ENCODE measurements around the gene IL17RD.

IL17RD gene

DNA sequence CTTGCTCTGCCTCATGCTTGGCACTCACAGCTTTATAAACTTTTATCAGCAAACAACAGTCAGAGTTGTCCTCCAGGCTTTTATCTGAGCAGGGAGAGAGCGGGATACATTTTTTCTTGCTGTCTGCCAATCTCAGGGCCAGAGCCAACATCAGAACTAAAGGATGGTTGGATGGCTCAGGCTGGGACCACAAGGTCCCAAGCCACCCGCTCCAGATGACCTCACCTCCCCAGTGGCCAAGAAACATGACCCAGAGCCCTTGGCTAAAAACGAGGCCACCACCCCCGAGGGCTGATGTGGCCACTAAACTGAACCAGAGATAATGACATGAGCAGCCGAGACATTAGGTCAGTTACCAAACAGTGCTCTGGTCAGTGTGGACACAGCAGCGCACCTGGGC is 123.5 kb downstream of the IL17RD start:
- CTCF ChIA-PET: interaction anchor here (1.1 kb wide), 1 partner anchor 36 kb away, joined by 4 read pairs; no protein-coding TSS in a partner anchor
- Histone ChIP-seq H3K4me1 (ENCODE audit: control insufficient read depth, insufficient read depth, low read length) (no peaks in the 10 kb centered on the region), H3K36me3 (ENCODE audit: control insufficient read depth in 2 of 2, insufficient read depth in 1 of 2, low read length in 2 of 2) (no peaks in the 10 kb centered on the region), H3K27ac (ENCODE audit: extremely low read depth, low read depth, low read length) (no peak overlapping the region), H3K9me3 (ENCODE audit: control insufficient read depth, insufficient read depth, low read depth, low read length) (no peaks in the 10 kb centered on the region), H3K4me3 (ENCODE audit: low read depth, low read length) (no peak overlapping the region)
- TF ChIP-seq, protein P1, sequence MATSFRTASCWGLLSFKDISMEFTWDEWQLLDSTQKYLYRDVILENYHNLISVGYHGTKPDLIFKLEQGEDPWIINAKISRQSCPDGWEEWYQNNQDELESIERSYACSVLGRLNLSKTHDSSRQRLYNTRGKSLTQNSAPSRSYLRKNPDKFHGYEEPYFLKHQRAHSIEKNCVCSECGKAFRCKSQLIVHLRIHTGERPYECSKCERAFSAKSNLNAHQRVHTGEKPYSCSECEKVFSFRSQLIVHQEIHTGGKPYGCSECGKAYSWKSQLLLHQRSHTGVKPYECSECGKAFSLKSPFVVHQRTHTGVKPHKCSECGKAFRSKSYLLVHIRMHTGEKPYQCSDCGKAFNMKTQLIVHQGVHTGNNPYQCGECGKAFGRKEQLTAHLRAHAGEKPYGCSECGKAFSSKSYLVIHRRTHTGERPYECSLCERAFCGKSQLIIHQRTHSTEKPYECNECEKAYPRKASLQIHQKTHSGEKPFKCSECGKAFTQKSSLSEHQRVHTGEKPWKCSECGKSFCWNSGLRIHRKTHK (tag by site-specific recombination; IDR thresholded peaks at IDR 0.05): no peak
- TF ChIP-seq, protein P2, sequence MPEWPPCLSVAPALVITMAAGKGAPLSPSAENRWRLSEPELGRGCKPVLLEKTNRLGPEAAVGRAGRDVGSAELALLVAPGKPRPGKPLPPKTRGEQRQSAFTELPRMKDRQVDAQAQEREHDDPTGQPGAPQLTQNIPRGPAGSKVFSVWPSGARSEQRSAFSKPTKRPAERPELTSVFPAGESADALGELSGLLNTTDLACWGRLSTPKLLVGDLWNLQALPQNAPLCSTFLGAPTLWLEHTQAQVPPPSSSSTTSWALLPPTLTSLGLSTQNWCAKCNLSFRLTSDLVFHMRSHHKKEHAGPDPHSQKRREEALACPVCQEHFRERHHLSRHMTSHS (tag by site-specific recombination; IDR thresholded peaks at IDR 0.05): no peak
- TF ChIP-seq KLF1 (tag by site-specific recombination; IDR thresholded peaks at IDR 0.05) (no peak), ZFP37 (tag by site-specific recombination; IDR thresholded peaks at IDR 0.05) (no peak), ZNF561 (tag by site-specific recombination; IDR thresholded peaks at IDR 0.05; ENCODE audit: borderline replicate concordance) (no peak), PRDM10 (tag by site-specific recombination; IDR thresholded peaks at IDR 0.05) (no peak), ZNF521 (tag by site-specific recombination; IDR thresholded peaks at IDR 0.05) (no peak), ZNF660 (tag by site-specific recombination; IDR thresholded peaks at IDR 0.05) (no peak), ZNF138 (tag by site-specific recombination; IDR thresholded peaks at IDR 0.05; ENCODE audit: borderline replicate concordance) (no peak), KLF9 (tag by site-specific recombination; IDR thresholded peaks at IDR 0.05; ENCODE audit: low read depth) (no peak)
- TF ChIP-seq, protein P3, sequence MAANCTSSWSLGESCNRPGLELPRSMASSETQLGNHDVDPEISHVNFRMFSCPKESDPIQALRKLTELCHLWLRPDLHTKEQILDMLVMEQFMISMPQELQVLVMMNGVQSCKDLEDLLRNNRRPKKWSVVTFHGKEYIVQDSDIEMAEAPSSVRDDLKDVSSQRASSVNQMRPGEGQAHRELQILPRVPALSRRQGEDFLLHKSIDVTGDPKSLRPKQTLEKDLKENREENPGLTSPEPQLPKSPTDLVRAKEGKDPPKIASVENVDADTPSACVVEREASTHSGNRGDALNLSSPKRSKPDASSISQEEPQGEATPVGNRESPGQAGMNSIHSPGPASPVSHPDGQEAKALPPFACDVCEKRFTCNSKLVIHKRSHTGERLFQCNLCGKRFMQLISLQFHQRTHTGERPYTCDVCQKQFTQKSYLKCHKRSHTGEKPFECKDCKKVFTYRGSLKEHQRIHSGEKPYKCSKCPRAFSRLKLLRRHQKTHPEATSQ (tag by site-specific recombination; IDR thresholded peaks at IDR 0.05): no peak
- TF ChIP-seq, protein P4, sequence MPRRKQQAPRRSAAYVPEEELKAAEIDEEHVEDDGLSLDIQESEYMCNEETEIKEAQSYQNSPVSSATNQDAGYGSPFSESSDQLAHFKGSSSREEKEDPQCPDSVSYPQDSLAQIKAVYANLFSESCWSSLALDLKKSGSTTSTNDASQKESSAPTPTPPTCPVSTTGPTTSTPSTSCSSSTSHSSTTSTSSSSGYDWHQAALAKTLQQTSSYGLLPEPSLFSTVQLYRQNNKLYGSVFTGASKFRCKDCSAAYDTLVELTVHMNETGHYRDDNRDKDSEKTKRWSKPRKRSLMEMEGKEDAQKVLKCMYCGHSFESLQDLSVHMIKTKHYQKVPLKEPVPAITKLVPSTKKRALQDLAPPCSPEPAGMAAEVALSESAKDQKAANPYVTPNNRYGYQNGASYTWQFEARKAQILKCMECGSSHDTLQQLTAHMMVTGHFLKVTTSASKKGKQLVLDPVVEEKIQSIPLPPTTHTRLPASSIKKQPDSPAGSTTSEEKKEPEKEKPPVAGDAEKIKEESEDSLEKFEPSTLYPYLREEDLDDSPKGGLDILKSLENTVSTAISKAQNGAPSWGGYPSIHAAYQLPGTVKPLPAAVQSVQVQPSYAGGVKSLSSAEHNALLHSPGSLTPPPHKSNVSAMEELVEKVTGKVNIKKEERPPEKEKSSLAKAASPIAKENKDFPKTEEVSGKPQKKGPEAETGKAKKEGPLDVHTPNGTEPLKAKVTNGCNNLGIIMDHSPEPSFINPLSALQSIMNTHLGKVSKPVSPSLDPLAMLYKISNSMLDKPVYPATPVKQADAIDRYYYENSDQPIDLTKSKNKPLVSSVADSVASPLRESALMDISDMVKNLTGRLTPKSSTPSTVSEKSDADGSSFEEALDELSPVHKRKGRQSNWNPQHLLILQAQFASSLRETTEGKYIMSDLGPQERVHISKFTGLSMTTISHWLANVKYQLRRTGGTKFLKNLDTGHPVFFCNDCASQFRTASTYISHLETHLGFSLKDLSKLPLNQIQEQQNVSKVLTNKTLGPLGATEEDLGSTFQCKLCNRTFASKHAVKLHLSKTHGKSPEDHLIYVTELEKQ (tag by site-specific recombination; IDR thresholded peaks at IDR 0.05; ENCODE audit: borderline replicate concordance): no peak
- TF ChIP-seq, protein P5, sequence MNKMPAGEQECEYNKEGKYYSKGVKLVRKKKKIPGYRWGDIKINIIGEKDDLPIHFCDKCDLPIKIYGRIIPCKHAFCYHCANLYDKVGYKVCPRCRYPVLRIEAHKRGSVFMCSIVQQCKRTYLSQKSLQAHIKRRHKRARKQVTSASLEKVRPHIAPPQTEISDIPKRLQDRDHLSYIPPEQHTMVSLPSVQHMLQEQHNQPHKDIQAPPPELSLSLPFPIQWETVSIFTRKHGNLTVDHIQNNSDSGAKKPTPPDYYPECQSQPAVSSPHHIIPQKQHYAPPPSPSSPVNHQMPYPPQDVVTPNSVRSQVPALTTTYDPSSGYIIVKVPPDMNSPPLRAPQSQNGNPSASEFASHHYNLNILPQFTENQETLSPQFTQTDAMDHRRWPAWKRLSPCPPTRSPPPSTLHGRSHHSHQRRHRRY (tag by site-specific recombination; IDR thresholded peaks at IDR 0.05): no peak
- POLR2A ChIA-PET: no interaction called here
